Liver (tissue), 9 donors: ENCODE data around the gene NLRP4. TPM values are rescaled to one million over a fixed set of nuclear protein-coding genes. Genes with fewer than 3 reads are reported as not detected.

Source experiments
- DNase-seq: peaks from one replicate; pipeline ENCODE4 v3.0.0-alpha.2; 2017; ENCODE audit warnings: low spot score
- H3K27ac ChIP-seq, 2 donors: one replicate each; pipeline ENCODE4 v1.7.0; 2013; ENCODE audit warnings: inconsistent platforms in 2 of 2, low read length in 2 of 2, control low read depth in 1 of 2, low read depth in 1 of 2, mild to moderate bottlenecking in 1 of 2
- H3K27me3 ChIP-seq, 4 donors: one replicate each; pipeline versions ENCODE4 v1.6.1 to v1.7.0; 2013; ENCODE audit warnings: low read length in 3 of 4, inconsistent platforms in 1 of 4, mild to moderate bottlenecking in 1 of 4, moderate library complexity in 1 of 4; ENCODE audit not compliant: control insufficient read depth in 4 of 4, insufficient read depth in 4 of 4
- H3K36me3 ChIP-seq, 4 donors: one replicate each; pipeline versions ENCODE4 v1.6.1 to v1.7.0; 2013; ENCODE audit warnings: low read length in 3 of 4, mild to moderate bottlenecking in 3 of 4, low read depth in 1 of 4, moderate library complexity in 1 of 4; ENCODE audit not compliant: control insufficient read depth in 4 of 4, insufficient read depth in 3 of 4
- H3K4me1 ChIP-seq, 4 donors: one replicate each; pipeline versions ENCODE4 v1.6.1 to v1.7.0; 2013; ENCODE audit warnings: low read length in 3 of 4, mild to moderate bottlenecking in 3 of 4, moderate library complexity in 1 of 4; ENCODE audit not compliant: control insufficient read depth in 4 of 4, insufficient read depth in 4 of 4
- H3K4me3 ChIP-seq, 3 donors: one replicate each; pipeline versions ENCODE4 v1.6.1 to v1.7.0; 2013; ENCODE audit warnings: low read length in 3 of 3, control low read depth in 1 of 3, low read depth in 1 of 3, mild to moderate bottlenecking in 1 of 3
- H3K9ac ChIP-seq, 2 donors: one replicate each; pipeline ENCODE4 v1.7.0; 2013; ENCODE audit warnings: low read length in 2 of 2, mild to moderate bottlenecking in 2 of 2, moderate library complexity in 2 of 2, control low read depth in 1 of 2, low read depth in 1 of 2
- H3K9me3 ChIP-seq, 4 donors: one replicate each; pipeline versions ENCODE4 v1.6.1 to v1.7.0; 2013; ENCODE audit warnings: low read length in 3 of 4; ENCODE audit not compliant: control insufficient read depth in 4 of 4
- ATF3 ChIP-seq: IDR thresholded peaks from 2 replicates; pipeline ENCODE4 v1.6.1; 2016; ENCODE audit warnings: antibody characterized with exemption
- EGR1 ChIP-seq, 2 donors: IDR thresholded peaks; 2 replicates each; pipeline ENCODE4 v1.6.1; 2016 to 2018; ENCODE audit warnings: antibody characterized with exemption in 2 of 2, low read depth in 2 of 2
- FOXA1 ChIP-seq: IDR thresholded peaks from 2 replicates; pipeline ENCODE4 v1.6.1; 2016; ENCODE audit warnings: antibody characterized with exemption
- FOXA2 ChIP-seq: IDR thresholded peaks from 2 replicates; pipeline ENCODE4 v1.6.1; 2016; ENCODE audit warnings: antibody characterized with exemption
- GABPA ChIP-seq, 2 donors: IDR thresholded peaks in 1 of 2; conservative IDR thresholded peaks in 1 of 2; 2 replicates each; pipeline ENCODE4 v1.6.1; 2016; ENCODE audit warnings: antibody characterized with exemption in 2 of 2, mild to moderate bottlenecking in 1 of 2, moderate library complexity in 1 of 2
- HNF4A ChIP-seq, 2 donors: conservative IDR thresholded peaks; 2 replicates each; pipeline ENCODE4 v1.6.1; 2016; ENCODE audit warnings: antibody characterized with exemption in 2 of 2, mild to moderate bottlenecking in 2 of 2
- HNF4G ChIP-seq: IDR thresholded peaks from 2 replicates; pipeline ENCODE4 v1.6.1; 2016; ENCODE audit warnings: antibody characterized with exemption
- JUND ChIP-seq, 2 donors: IDR thresholded peaks; 2 replicates each; pipeline ENCODE4 v1.6.1; 2016; ENCODE audit warnings: antibody characterized with exemption in 2 of 2
- MAX ChIP-seq: IDR thresholded peaks from 2 replicates; pipeline ENCODE4 v1.6.1; 2016; ENCODE audit warnings: antibody characterized with exemption
- NR2F2 ChIP-seq: IDR thresholded peaks from 2 replicates; pipeline ENCODE4 v1.6.1; 2016; ENCODE audit warnings: antibody characterized with exemption
- RAD21 ChIP-seq, 2 donors: IDR thresholded peaks; 2 replicates each; pipeline ENCODE4 v1.6.1; 2016; ENCODE audit warnings: antibody characterized with exemption in 2 of 2, mild to moderate bottlenecking in 2 of 2
- REST ChIP-seq: IDR thresholded peaks from 2 replicates; pipeline ENCODE4 v1.6.1; 2016; ENCODE audit warnings: antibody characterized with exemption, mild to moderate bottlenecking
- RXRA ChIP-seq, 2 donors: IDR thresholded peaks; 2 replicates each; pipeline ENCODE4 v1.6.1; 2017 to 2018; ENCODE audit warnings: antibody characterized with exemption in 2 of 2, mild to moderate bottlenecking in 1 of 2
- SP1 ChIP-seq: IDR thresholded peaks from 2 replicates; pipeline ENCODE4 v1.6.1; 2018; ENCODE audit warnings: antibody characterized with exemption, mild to moderate bottlenecking
- TAF1 ChIP-seq: conservative IDR thresholded peaks from 2 replicates; pipeline ENCODE4 v1.6.1; 2016; ENCODE audit warnings: antibody characterized with exemption, mild to moderate bottlenecking
- YY1 ChIP-seq: IDR thresholded peaks from 2 replicates; pipeline ENCODE4 v1.6.1; 2016; ENCODE audit warnings: antibody characterized with exemption, mild to moderate bottlenecking
- WGBS: extraction: QIAGEN DNeasy Blood & Tissue Kit; methylation state at CpG from one replicate; pipeline ENCODE4 v1.1.7; 2013; 5-methylcytosine and 5-hydroxymethylcytosine counted together
- polyA plus RNA-seq, 2 donors: library from polyadenylated mRNA; stranded (reverse) in 1 of 2; unstranded in 1 of 2; fragments of 200-250 nt in 1 of 2; fragments of >200 nt in 1 of 2; fragmentation: Nextera tagmentation in 1 of 2; extraction: Ambion mirVana in 1 of 2; gene quantifications; one replicate each; pipeline versions ENCODE4 v1.2.1 to v1.2.3, GENCODE V29; 2013 to 2015
- total RNA-seq, 2 donors: library from RNA; depleted of rRNA; stranded (reverse); fragments of >200 nt; gene quantifications; one replicate each; pipeline ENCODE4 v1.2.3, GENCODE V29; 2014
- TF ChIP-seq, protein P1 (sequence below): fragments of 150-350 bp; IDR thresholded peaks from 2 replicates; pipeline ENCODE4 v1.5.1; 2017; ENCODE audit warnings: improper control_type of control experiment, low read depth, low read length; ENCODE audit not compliant: missing input control
- TF ChIP-seq, protein P2 (sequence below): IDR thresholded peaks from 2 replicates; pipeline ENCODE4 v1.6.1; 2016; ENCODE audit warnings: antibody characterized with exemption
- donor health status: healthy.
- donor health status: healthy.
- donor health status: healthy.
- donor health status: healthy.
- donor health status: healthy.

Gene NLRP4
- total and polyA plus RNA-seq, 4 donors, result not detected

DNA sequence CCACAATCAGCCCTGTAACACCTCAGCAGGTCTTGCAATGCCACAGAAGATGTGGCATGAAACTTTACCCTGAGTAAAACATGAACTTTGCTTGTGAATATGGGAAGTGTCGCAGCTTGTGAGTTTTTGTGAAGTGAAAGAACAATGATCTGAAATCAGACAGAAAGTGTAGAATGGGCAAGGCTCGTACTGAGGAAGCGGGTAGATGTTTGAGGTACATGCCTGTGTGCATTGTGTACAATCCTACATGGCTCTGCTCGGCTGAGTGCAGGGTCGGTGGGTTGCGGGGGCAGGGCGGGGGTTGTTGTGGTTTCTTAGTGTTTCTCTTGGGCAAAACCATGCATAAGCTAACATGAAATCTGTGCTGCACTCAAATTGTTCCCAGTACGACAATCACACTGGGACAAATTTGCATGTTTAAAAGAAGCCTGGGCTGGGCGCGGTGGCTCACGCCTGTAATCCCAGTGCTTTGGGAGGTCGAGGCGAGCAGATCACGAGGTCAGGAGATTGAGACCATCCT lies 94.7 kb downstream of the NLRP4 start:
- peaks cover 2 to 4% (median 3%) of the 10 kb centered on the region in 4 donors for H3K9me3 ChIP-seq
- H3K9ac ChIP-seq, result no peak overlapping the region
- no peaks in the 10 kb centered on the region for H3K36me3 ChIP-seq
- no peak overlapping the region for H3K27ac ChIP-seq
- TF ChIP-seq HNF4A (conservative IDR thresholded peaks at IDR 0.05) (no peak), ATF3 (no peak), FOXA2 (no peak), EGR1 (IDR thresholded peaks at IDR 0.05; ENCODE audit: low read depth in 2 of 2) (no peak), REST (no peak), YY1 (no peak), TAF1 (no peak), HNF4G (no peak), FOXA1 (no peak), NR2F2 (no peak), GABPA (IDR thresholded peaks at IDR 0.05 in 1 of 2, conservative IDR thresholded peaks at IDR 0.05 in 1 of 2) (no peak), SP1 (no peak), RAD21 (IDR thresholded peaks at IDR 0.05) (no peak), MAX (no peak), RXRA (IDR thresholded peaks at IDR 0.05) (no peak), JUND (IDR thresholded peaks at IDR 0.05) (no peak)
- TF ChIP-seq, protein P1, sequence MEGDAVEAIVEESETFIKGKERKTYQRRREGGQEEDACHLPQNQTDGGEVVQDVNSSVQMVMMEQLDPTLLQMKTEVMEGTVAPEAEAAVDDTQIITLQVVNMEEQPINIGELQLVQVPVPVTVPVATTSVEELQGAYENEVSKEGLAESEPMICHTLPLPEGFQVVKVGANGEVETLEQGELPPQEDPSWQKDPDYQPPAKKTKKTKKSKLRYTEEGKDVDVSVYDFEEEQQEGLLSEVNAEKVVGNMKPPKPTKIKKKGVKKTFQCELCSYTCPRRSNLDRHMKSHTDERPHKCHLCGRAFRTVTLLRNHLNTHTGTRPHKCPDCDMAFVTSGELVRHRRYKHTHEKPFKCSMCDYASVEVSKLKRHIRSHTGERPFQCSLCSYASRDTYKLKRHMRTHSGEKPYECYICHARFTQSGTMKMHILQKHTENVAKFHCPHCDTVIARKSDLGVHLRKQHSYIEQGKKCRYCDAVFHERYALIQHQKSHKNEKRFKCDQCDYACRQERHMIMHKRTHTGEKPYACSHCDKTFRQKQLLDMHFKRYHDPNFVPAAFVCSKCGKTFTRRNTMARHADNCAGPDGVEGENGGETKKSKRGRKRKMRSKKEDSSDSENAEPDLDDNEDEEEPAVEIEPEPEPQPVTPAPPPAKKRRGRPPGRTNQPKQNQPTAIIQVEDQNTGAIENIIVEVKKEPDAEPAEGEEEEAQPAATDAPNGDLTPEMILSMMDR, result no peak
- TF ChIP-seq, protein P2, sequence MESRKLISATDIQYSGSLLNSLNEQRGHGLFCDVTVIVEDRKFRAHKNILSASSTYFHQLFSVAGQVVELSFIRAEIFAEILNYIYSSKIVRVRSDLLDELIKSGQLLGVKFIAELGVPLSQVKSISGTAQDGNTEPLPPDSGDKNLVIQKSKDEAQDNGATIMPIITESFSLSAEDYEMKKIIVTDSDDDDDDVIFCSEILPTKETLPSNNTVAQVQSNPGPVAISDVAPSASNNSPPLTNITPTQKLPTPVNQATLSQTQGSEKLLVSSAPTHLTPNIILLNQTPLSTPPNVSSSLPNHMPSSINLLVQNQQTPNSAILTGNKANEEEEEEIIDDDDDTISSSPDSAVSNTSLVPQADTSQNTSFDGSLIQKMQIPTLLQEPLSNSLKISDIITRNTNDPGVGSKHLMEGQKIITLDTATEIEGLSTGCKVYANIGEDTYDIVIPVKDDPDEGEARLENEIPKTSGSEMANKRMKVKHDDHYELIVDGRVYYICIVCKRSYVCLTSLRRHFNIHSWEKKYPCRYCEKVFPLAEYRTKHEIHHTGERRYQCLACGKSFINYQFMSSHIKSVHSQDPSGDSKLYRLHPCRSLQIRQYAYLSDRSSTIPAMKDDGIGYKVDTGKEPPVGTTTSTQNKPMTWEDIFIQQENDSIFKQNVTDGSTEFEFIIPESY, result no peak
- no peak for DNase-seq
- H3K27me3 ChIP-seq, result peaks cover 0 to 3% (median under 1%) of the 10 kb centered on the region in 4 donors
- WGBS, result 79% methylated on average over 14 of the region's 14 CpGs
- no peaks in the 10 kb centered on the region for H3K4me1 ChIP-seq
- H3K4me3 ChIP-seq, result no peak overlapping the region

Other genes with a start within 250 kb of the NLRP4 start
- gene FIZ1, start 237.0 kb upstream of the NLRP4 start, total RNA-seq, result 1 to 10 TPM; 2.2 to 2.3 TPM
- gene FIZ1, start 237.0 kb upstream of the NLRP4 start, polyA plus RNA-seq, result 1 to 10 TPM; 1.1 to 4.3 TPM
- gene ZNF524, start 236.3 kb upstream of the NLRP4 start, total RNA-seq, result 1 to 10 TPM; 6.7 to 8.8 TPM
- gene ZNF524, start 236.3 kb upstream of the NLRP4 start, polyA plus RNA-seq, result 10 to 100 TPM; 11.5 to 12.3 TPM
- 1 to 10 TPM; 1.4 to 1.8 TPM for gene ZNF865, start 230.9 kb upstream of the NLRP4 start, total RNA-seq
- 1 to 10 TPM in 1 of 2 donors, under 1 TPM in 1; 0.38 to 3.1 TPM for gene ZNF865, start 230.9 kb upstream of the NLRP4 start, polyA plus RNA-seq
- gene ZNF784, start 212.0 kb upstream of the NLRP4 start, total RNA-seq, result 1 to 10 TPM; 3.9 to 6.0 TPM
- gene ZNF784, start 212.0 kb upstream of the NLRP4 start, polyA plus RNA-seq, result 1 to 10 TPM in 1 of 2 donors, under 1 TPM in 1; 0.79 to 3.6 TPM
- 1 to 10 TPM; 2.6 to 5.0 TPM for gene ZNF580, start 195.5 kb upstream of the NLRP4 start, total RNA-seq
- 1 to 10 TPM; 5.1 to 5.2 TPM for gene ZNF580, start 195.5 kb upstream of the NLRP4 start, polyA plus RNA-seq
- gene ZNF581, start 192.9 kb upstream of the NLRP4 start, total RNA-seq, result 1 to 10 TPM; 2.1 to 7.3 TPM
- gene ZNF581, start 192.9 kb upstream of the NLRP4 start, polyA plus RNA-seq, result 1 to 10 TPM; 4.8 to 5.6 TPM
- gene CCDC106, start 188.3 kb upstream of the NLRP4 start, total RNA-seq, result 1 to 10 TPM; 3.6 to 5.6 TPM
- 10 to 100 TPM in 1 of 2 donors, 1 to 10 TPM in 1; 6.1 to 13.5 TPM for gene CCDC106, start 188.3 kb upstream of the NLRP4 start, polyA plus RNA-seq
- gene U2AF2, start 181.5 kb upstream of the NLRP4 start, total RNA-seq, result 10 to 100 TPM; 49.4 to 66.6 TPM
- 10 to 100 TPM in 1 of 2 donors, 1 to 10 TPM in 1; 8.6 to 53.1 TPM for gene U2AF2, start 181.5 kb upstream of the NLRP4 start, polyA plus RNA-seq
- 100 to 1,000 TPM in 1 of 2 donors, 10 to 100 TPM in 1; 49.0 to 107 TPM for gene EPN1, start 161.3 kb upstream of the NLRP4 start, total RNA-seq
- 100 to 1,000 TPM in 1 of 2 donors, 10 to 100 TPM in 1; 18.6 to 117 TPM for gene EPN1, start 161.3 kb upstream of the NLRP4 start, polyA plus RNA-seq
- not detected for gene NLRP9, start 98.1 kb upstream of the NLRP4 start, total RNA-seq
- gene NLRP9, start 98.1 kb upstream of the NLRP4 start, polyA plus RNA-seq, result not detected
- gene RFPL4A, start 77.4 kb upstream of the NLRP4 start, total RNA-seq, result not detected
- gene RFPL4A, start 77.4 kb upstream of the NLRP4 start, polyA plus RNA-seq, result under 1 TPM; 0.12 to 0.82 TPM
- under 1 TPM in 1 of 2 donors, not detected in 1; 0.33 TPM for gene RFPL4AL1, start 67.4 kb upstream of the NLRP4 start, total RNA-seq
- under 1 TPM in 1 of 2 donors, not detected in 1; 0.13 TPM for gene RFPL4AL1, start 67.4 kb upstream of the NLRP4 start, polyA plus RNA-seq
- gene NLRP11, start 4.5 kb upstream of the NLRP4 start, total RNA-seq, result under 1 TPM in 1 of 2 donors, not detected in 1; 0.33 TPM
- gene NLRP11, start 4.5 kb upstream of the NLRP4 start, polyA plus RNA-seq, result under 1 TPM in 1 of 2 donors, not detected in 1; 0.28 TPM
- gene NLRP13, start 95.8 kb downstream of the NLRP4 start, total RNA-seq, result not detected
- not detected for gene NLRP13, start 95.8 kb downstream of the NLRP4 start, polyA plus RNA-seq
- not detected for gene NLRP8, start 111.3 kb downstream of the NLRP4 start, total RNA-seq
- not detected for gene NLRP8, start 111.3 kb downstream of the NLRP4 start, polyA plus RNA-seq
- gene NLRP5, start 150.2 kb downstream of the NLRP4 start, total RNA-seq, result not detected
- not detected for gene NLRP5, start 150.2 kb downstream of the NLRP4 start, polyA plus RNA-seq